GM12878 (cell line): ENCODE data around the gene TBCB. TPM values are rescaled to one million over a fixed set of nuclear protein-coding genes. Genes with fewer than 3 reads are reported as not detected.

Source experiments
- ATAC-seq: fragments of 200-7000 bp; cut with Tn5 transposase; 3 replicates; pipeline ENCODE4 v1.9.1; 2020; ENCODE audit warnings: mild to moderate bottlenecking, moderate library complexity
- BruUV-seq: library from RNA; stranded (reverse); fragments of 400-500 nt; replicated peaks from 2 replicates; lab custom pipeline; 2021; lab: Mats Ljungman, UMichigan
- CTCF ChIA-PET: fragments of 300-600 bp; sonication (Branson Sonifier 250); formaldehyde crosslinking; extraction: SDS; loops from one replicate; lab custom pipeline; 2021; ENCODE audit warnings: inconsistent platforms; lab: Yijun Ruan, JAX
- POLR2A ChIA-PET: fragments of 350-600 bp; formaldehyde crosslinking; extraction: SDS; loops from one replicate; lab custom pipeline; 2021; ENCODE audit warnings: inconsistent platforms; lab: Charles Lee
- RAD21 ChIA-PET: fragments of 300-600 bp; sonication (Branson Sonifier 250); formaldehyde crosslinking; loops from one replicate; lab custom pipeline; 2023; ENCODE audit warnings: antibody characterized with exemption; ENCODE audit not compliant: unreplicated experiment; lab: Charles Lee
- SMC1A ChIA-PET: fragments of 300-600 bp; sonication (Branson Sonifier 250); formaldehyde crosslinking; loops from one replicate; lab custom pipeline; 2023; ENCODE audit not compliant: unreplicated experiment, uncharacterized antibody; lab: Charles Lee
- DNase-seq: peaks from one replicate; pipeline ENCODE4 v3.0.0-alpha.2; 2011; ENCODE audit warnings: low read depth, low spot score
- FAIRE-seq: peaks from 3 replicates; lab custom pipeline; 2011; peaks lifted over from hg19 to GRCh38; lab: Jason Lieb, UNC
- H2AFZ ChIP-seq: 2 replicates; pipeline ENCODE4 v1.6.0; 2011; ENCODE audit warnings: low read depth, low read length, control low read depth; ENCODE audit not compliant: control insufficient read depth
- H3K27ac ChIP-seq: 2 replicates; pipeline ENCODE4 v1.5.1; 2011; ENCODE audit warnings: control low read depth; ENCODE audit not compliant: control insufficient read depth, insufficient read depth
- H3K27me3 ChIP-seq, 2 experiments: replicated peaks in 1 of 2; 2 replicates each; pipeline versions ENCODE4 v1.6.0 to v1.6.1; 2011; ENCODE audit warnings: low read length in 1 of 2; ENCODE audit not compliant: control insufficient read depth in 2 of 2, insufficient read depth in 2 of 2
- H3K36me3 ChIP-seq, 2 experiments: 2 replicates each; pipeline ENCODE4 v1.5.1; 2011; ENCODE audit warnings: low read length in 1 of 2; ENCODE audit not compliant: control insufficient read depth in 2 of 2, insufficient read depth in 2 of 2
- H3K4me1 ChIP-seq: 2 replicates; pipeline ENCODE4 v1.6.1; 2011; ENCODE audit warnings: mild to moderate bottlenecking, low read length, moderate library complexity, mixed read lengths; ENCODE audit not compliant: control insufficient read depth, insufficient read depth
- H3K4me2 ChIP-seq: 2 replicates; pipeline ENCODE4 v1.6.0; 2011; ENCODE audit warnings: control low read depth; ENCODE audit not compliant: control insufficient read depth, insufficient read depth
- H3K4me3 ChIP-seq: fragments of 200-600 bp; sonication (generic); 2 replicates; pipeline ENCODE4 v1.5.1; 2016
- H3K79me2 ChIP-seq: 2 replicates; pipeline ENCODE4 v1.6.0; 2011; ENCODE audit warnings: low read length; ENCODE audit not compliant: control insufficient read depth, insufficient read depth
- H3K9ac ChIP-seq: 2 replicates; pipeline ENCODE4 v1.8.0; 2011; ENCODE audit warnings: low read length, control low read depth, mixed read lengths; ENCODE audit not compliant: control insufficient read depth, insufficient read depth
- H3K9me3 ChIP-seq: replicated peaks from 3 replicates; pipeline ENCODE4 v1.5.1; 2011; ENCODE audit warnings: mild to moderate bottlenecking, low read length; ENCODE audit not compliant: control insufficient read depth, insufficient read depth
- H4K20me1 ChIP-seq: 2 replicates; pipeline ENCODE4 v1.6.0; 2011; ENCODE audit not compliant: control insufficient read depth, insufficient read depth
- BCL11A ChIP-seq: IDR thresholded peaks from 2 replicates; pipeline ENCODE4 v1.6.1; 2011; ENCODE audit warnings: low read depth, low read length
- CREM ChIP-seq: IDR thresholded peaks from 2 replicates; pipeline ENCODE4 v1.6.1; 2014; ENCODE audit warnings: antibody characterized with exemption, low read depth
- PAX8 ChIP-seq: fragments of 450-650 bp; IDR thresholded peaks from 2 replicates; pipeline ENCODE4 v1.6.1; 2017; ENCODE audit warnings: mild to moderate bottlenecking, moderate library complexity
- TCF12 ChIP-seq: IDR thresholded peaks from 2 replicates; pipeline ENCODE4 v1.6.1; 2011; ENCODE audit warnings: low read depth, mild to moderate bottlenecking, low read length
- ZBTB40 ChIP-seq: fragments of 450-650 bp; IDR thresholded peaks from 2 replicates; pipeline ENCODE4 v1.6.1; 2016; ENCODE audit warnings: mild to moderate bottlenecking, moderate library complexity, borderline replicate concordance
- WGBS: methylation state at CpG from one replicate; pipeline ENCODE4 v1.1.6; 2016; ENCODE audit warnings: low lambda C conversion rate; ENCODE audit not compliant: insufficient replicate concordance, insufficient coverage; ENCODE audit errors: missing lambda C conversion rate; 5-methylcytosine and 5-hydroxymethylcytosine counted together
- in situ Hi-C: fragments of 300-500 bp; cut with MboI; formaldehyde crosslinking; loops from 9 replicates; pipeline ENCODE4 v1.14.3; 2018; ENCODE audit warnings: mixed read lengths
- intact Hi-C: fragments of 100-400 bp; cut with micrococcal nuclease; formaldehyde crosslinking; loops from one replicate; pipeline ENCODE4 v1.14.2; 2022; ENCODE audit not compliant: unreplicated experiment
- polyA plus RNA-seq, 11 experiments: library from polyadenylated mRNA; depleted of rRNA in 4 of 11; unstranded in 6 of 11; stranded (reverse) in 5 of 11; fragments of >200 nt; fragmentation: Nextera tagmentation in 4 of 11; fragmentation: Illumina TruSeq in 1 of 11; extraction: Ambion mirVana in 4 of 11; extraction: Trizol in 1 of 11; gene quantifications; 1 replicate in 1 of 11; 2 replicates in 10 of 11; pipeline versions ENCODE4 v1.2.1 to v1.2.3, GENCODE V29; 2011 to 2016; ENCODE audit warnings: inconsistent platforms in 2 of 11, missing spikeins in 2 of 11, low read depth in 1 of 11
- total RNA-seq, 4 experiments: library from RNA; depleted of rRNA in 3 of 4; stranded (reverse); fragments of >200 nt in 3 of 4; fragmentation: Illumina TruSeq in 1 of 4; extraction: Trizol in 1 of 4; gene quantifications; 2 replicates each; pipeline versions ENCODE4 v1.2.1 to v1.2.3, GENCODE V29; 2013 to 2021

Gene TBCB
- total and polyA plus RNA-seq, 10 of the 15 experiments (the other 5 are each of a cell fraction or from before 2014, with no cell fraction given) = 9.4 to 193 (median 126) TPM

GRCh38 chr19:36090910-36091695, 24.2 kb upstream of the TBCB start:
- SMC1A ChIA-PET = no interaction called here
- Histone ChIP-seq H3K36me3 (peaks cover 4 to 35% of the 10 kb centered on the region in 2 experiments), H3K4me1 (peaks cover 13% of the 10 kb centered on the region), H3K27me3 (no peaks in the 10 kb centered on the region), H2AFZ (no peak overlapping the region), H3K79me2 (no peaks in the 10 kb centered on the region), H3K27ac (no peak overlapping the region), H3K9me3 (no peaks in the 10 kb centered on the region), H4K20me1 (no peaks in the 10 kb centered on the region), H3K4me3 (no peak overlapping the region), H3K4me2 (no peak overlapping the region), H3K9ac (no peak overlapping the region)
- BruUV-seq = no TSS peak
- ATAC-seq = no peak
- POLR2A ChIA-PET = no interaction called here
- RAD21 ChIA-PET = no interaction called here
- intact Hi-C loops = no loop called here
- no peak for FAIRE-seq
- TF ChIP-seq TCF12 (no peak), BCL11A (no peak), CREM (no peak)
- in situ Hi-C loops = no loop called here
- no peak for DNase-seq
- CTCF ChIA-PET = no interaction called here
- WGBS = 93% methylated on average over 13 of the region's 13 CpGs

GRCh38 chr19:36092566-36092965, 22.7 kb upstream of the TBCB start:
- no peaks in the 10 kb centered on the region for H3K9me3 ChIP-seq
- no peak for TF ChIP-seq PAX8
- 0 out of 2 replicates have a peak, but pooled peaks have one; percentile 20 for TF ChIP-seq ZBTB40
- FAIRE-seq (no peak), ATAC-seq (no peak; the same call in 2 of the 3 replicates), DNase-seq (no peak)
- ChIA-PET SMC1A (no interaction called here), RAD21 (no interaction called here), CTCF (no interaction called here), POLR2A (no interaction called here)
- H3K79me2 ChIP-seq = no peaks in the 10 kb centered on the region
- no peak overlapping the region for H3K4me3 ChIP-seq
- no peak overlapping the region for H3K9ac ChIP-seq
- intact Hi-C loops (no loop called here), in situ Hi-C loops (no loop called here)
- H3K27ac ChIP-seq = no peak overlapping the region
- H2AFZ ChIP-seq = no peak overlapping the region
- WGBS = 90% methylated on average over 6 of the region's 7 CpGs
- no TSS peak for BruUV-seq
- peak overlapping the region; percentile 38; the same call in 1 of the 2 replicates for H3K4me2 ChIP-seq
- no peaks in the 10 kb centered on the region for H3K27me3 ChIP-seq
- H3K4me1 ChIP-seq = peaks cover 13% of the 10 kb centered on the region
- no peaks in the 10 kb centered on the region for H4K20me1 ChIP-seq
- H3K36me3 ChIP-seq = peaks cover 4 to 32% of the 10 kb centered on the region in 2 experiments
